GM19023 (cell line): ENCODE measurements around the gene ZNF184.
"Not testable (repeated sequence)": the region's sequence is repeated elsewhere in the genome, so short reads cannot be mapped to it uniquely, and the experiment has no call there.

Experiments used
- ATAC-seq: cut with Tn5 transposase; IDR thresholded peaks from one replicate; pipeline ENCODE4 v1.9.1; 2021; ENCODE audit warnings: mild to moderate bottlenecking, moderate library complexity; ENCODE audit not compliant: unreplicated experiment

Gene ZNF184

GRCh38 chr6:27426045-27426620 is 46.8 kb downstream of the ZNF184 start:
- ATAC-seq: no peak

- ATAC-seq: not testable (repeated sequence)
Measured at GRCh38 chr6:27424851-27425250, 48.1 kb downstream of the ZNF184 start.

- no peak for ATAC-seq
Measured at GRCh38 chr6:27422651-27423332, 50.1 kb downstream of the ZNF184 start.

GRCh38 chr6:27419363-27419762 is 53.5 kb downstream of the ZNF184 start:
- no peak for ATAC-seq

DNA sequence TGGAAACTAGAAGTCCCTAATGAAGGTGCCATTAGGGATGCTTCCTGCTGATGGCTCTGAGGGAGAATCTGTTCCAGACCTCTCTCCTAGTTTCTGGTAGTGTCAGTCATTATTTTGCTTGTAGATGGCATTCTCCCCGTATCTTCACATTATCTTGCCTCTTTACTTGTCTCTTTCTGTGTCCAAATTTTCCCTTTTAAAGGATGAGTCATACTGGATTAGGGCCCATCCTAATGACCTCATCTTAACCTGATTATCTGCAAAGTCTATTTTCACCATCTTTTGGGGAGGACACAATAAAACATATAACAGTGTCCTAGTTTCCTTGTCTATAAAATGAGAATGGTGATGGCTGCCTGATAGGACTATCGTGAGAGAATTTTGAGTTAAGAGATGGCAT is 57.0 kb downstream of the ZNF184 start:
- no peak for ATAC-seq

- ATAC-seq: no peak
Measured at GRCh38 chr6:27414996-27415395, 57.9 kb downstream of the ZNF184 start.

GRCh38 chr6:27414300-27414699 is 58.6 kb downstream of the ZNF184 start:
- no peak for ATAC-seq

DNA sequence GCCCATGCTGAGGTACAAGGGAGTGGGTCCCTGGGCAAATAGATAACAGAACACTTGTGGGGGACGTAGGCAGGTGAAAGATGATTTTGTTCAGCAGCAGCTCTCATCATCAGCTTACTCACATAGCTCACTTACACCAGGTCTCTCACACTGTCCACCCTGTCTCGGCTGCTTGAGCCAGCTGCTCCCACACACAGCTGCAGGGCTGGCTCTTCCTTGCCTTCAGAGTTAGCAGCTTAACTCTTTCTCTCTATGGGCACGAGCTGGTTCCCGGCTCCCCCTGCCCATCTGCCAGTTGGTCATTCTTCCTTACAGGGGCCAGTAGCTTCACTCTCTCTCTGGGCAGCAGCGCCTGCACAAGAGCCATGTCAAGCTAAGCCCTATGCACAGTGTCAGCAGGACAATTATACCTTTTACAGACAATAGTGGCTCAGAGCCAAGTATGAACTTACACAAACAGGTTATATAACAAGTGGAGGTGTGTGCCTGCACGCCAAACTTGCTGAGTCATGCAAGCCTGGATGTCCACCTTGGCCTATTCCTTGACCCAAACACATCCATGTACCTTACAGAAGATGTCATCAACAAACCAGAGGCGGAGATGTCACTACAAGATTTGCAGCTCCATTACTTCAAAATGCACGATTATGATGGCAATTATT is 65.6 kb downstream of the ZNF184 start:
- no peak for ATAC-seq

GRCh38 chr6:27406085-27406484 is 66.8 kb downstream of the ZNF184 start:
- ATAC-seq: no peak

DNA sequence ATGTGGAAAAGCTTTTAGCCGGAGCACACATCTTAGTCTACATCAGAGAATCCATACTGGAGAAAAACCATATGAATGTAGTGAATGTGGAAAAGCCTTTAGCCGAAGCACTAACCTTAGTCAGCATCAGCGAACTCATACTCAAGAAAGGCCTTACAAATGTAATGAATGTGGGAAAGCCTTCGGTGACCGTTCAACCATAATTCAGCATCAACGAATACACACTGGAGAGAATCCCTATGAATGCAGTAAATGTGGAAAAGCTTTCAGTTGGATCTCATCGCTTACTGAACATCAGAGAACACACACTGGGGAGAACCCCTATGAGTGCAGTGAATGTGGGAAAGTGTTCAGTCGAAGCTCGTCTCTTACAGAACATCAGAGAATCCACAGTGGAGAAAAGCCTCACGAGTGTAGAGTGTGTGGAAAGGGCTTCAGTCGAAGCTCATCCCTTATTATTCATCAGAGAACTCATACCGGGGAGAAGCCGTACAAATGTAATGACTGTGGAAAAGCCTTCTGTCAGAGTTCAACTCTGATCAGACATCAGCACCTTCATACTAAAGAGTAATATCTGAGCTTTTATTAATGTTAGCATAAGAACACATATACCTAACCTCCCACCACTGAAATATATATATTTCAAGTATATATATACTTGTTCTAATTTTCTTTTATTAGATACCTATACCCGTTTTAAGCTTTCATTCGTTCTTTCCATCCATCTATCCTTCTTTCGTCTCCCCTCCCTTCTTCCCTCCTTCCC is 71.8 kb downstream of the ZNF184 start:
- no peak for ATAC-seq
